ACC112 (cell line): ENCODE results near the gene MPIG6B.

ENCODE experiments used
- H2AFZ ChIP-seq: fragments of 200-600 bp; sonication (generic); one replicate; pipeline ENCODE4 v1.6.0; 2017; ENCODE audit warnings: antibody characterized with exemption, low read length; ENCODE audit not compliant: unreplicated experiment
- H3K27ac ChIP-seq: fragments of 200-600 bp; sonication (generic); 2 replicates; pipeline ENCODE4 v1.5.1; 2014; ENCODE audit warnings: low read depth, mild to moderate bottlenecking, antibody characterized with exemption, low read length, moderate library complexity
- H3K27me3 ChIP-seq: fragments of 200-600 bp; sonication (generic); 2 replicates; pipeline ENCODE4 v1.6.1; 2014; ENCODE audit warnings: mild to moderate bottlenecking, antibody characterized with exemption, low read length, moderate library complexity, mixed read lengths; ENCODE audit not compliant: insufficient read depth
- H3K36me3 ChIP-seq: fragments of 200-600 bp; sonication (generic); 2 replicates; pipeline ENCODE4 v1.6.1; 2016; ENCODE audit warnings: mild to moderate bottlenecking, antibody characterized with exemption, low read length, moderate library complexity, mixed read lengths; ENCODE audit not compliant: insufficient read depth
- H3K4me1 ChIP-seq: fragments of 200-600 bp; sonication (generic); one replicate; pipeline ENCODE4 v1.6.1; 2016; ENCODE audit warnings: low read length, mixed read lengths; ENCODE audit not compliant: insufficient read depth, unreplicated experiment, control insufficient read depth
- H3K4me3 ChIP-seq: fragments of 200-600 bp; sonication (generic); 2 replicates; pipeline ENCODE4 v1.5.1; 2014; ENCODE audit warnings: mild to moderate bottlenecking, low read depth, low read length
- H3K79me2 ChIP-seq: fragments of 200-600 bp; sonication (generic); one replicate; pipeline ENCODE4 v1.6.0; 2016; ENCODE audit warnings: low read length; ENCODE audit not compliant: control insufficient read depth, unreplicated experiment, insufficient read depth

MPIG6B gene

DNA sequence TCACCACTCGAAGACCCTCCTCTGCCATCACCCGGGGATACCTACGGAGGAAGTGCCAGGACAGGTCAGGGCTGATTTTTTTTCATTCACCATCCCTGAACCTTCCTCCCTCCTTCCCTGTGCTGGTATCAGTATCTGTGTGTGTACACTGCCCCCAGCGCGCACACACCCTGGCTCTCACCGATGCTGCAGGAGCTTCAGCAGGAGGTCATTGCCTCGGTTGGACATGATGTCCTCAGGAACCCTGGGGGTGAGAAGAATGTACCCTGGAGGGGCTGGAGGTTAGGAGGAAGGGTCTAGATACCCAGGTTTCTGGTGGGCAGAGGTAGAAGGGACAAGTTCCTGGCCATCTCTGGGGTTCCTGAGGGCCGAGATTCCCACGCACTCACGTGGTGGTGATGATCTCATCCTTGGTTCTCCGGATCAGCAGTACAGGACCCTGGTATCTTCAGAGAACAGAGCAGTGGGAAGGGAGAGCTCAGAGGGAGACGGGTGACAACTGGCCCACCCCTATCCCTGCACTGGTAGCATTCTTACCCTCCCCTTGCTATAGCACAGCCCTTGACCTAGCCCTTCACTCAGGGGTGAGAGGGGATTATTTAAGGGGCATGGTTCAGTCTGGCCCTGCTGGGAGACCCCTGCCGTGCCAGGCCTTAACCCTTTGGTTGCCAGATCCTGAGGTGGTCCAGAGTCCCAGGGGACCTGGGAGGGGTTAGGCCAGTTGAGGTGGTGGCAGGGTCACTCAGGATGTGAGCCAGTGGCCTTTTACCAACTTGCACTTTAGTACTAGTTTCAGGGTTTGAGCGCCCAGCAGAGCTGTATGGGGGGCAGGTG, 35.1 kb upstream of the MPIG6B start:
- H2AFZ ChIP-seq = no peak overlapping the region
- no peaks in the 10 kb centered on the region for H3K27me3 ChIP-seq
- no peaks in the 10 kb centered on the region for H3K4me1 ChIP-seq
- no peak overlapping the region for H3K4me3 ChIP-seq
- H3K27ac ChIP-seq = no peak overlapping the region
- peaks cover 4% of the 10 kb centered on the region; the same call in 1 of the 2 replicates for H3K36me3 ChIP-seq
- no peaks in the 10 kb centered on the region for H3K79me2 ChIP-seq

GRCh38 chr6:31689249-31690110, 33.7 kb upstream of the MPIG6B start:
- Histone ChIP-seq H3K27ac (no peak overlapping the region), H3K4me3 (no peak overlapping the region), H3K4me1 (no peaks in the 10 kb centered on the region), H2AFZ (no peak overlapping the region), H3K36me3 (peaks cover 4% of the 10 kb centered on the region; the same call in 1 of the 2 replicates), H3K79me2 (no peaks in the 10 kb centered on the region), H3K27me3 (no peaks in the 10 kb centered on the region)

GRCh38 chr6:31690231-31691077, 32.7 kb upstream of the MPIG6B start:
- no peaks in the 10 kb centered on the region for H3K79me2 ChIP-seq
- no peak overlapping the region for H2AFZ ChIP-seq
- no peaks in the 10 kb centered on the region for H3K27me3 ChIP-seq
- no peaks in the 10 kb centered on the region for H3K4me1 ChIP-seq
- H3K36me3 ChIP-seq = peaks cover 4% of the 10 kb centered on the region; the same call in 1 of the 2 replicates
- no peak overlapping the region for H3K4me3 ChIP-seq
- no peak overlapping the region for H3K27ac ChIP-seq

GRCh38 chr6:31691078-31691463, 32.1 kb upstream of the MPIG6B start:
- H3K27ac ChIP-seq = no peak overlapping the region
- H3K79me2 ChIP-seq = no peaks in the 10 kb centered on the region
- H3K4me1 ChIP-seq = no peaks in the 10 kb centered on the region
- H2AFZ ChIP-seq = no peak overlapping the region
- no peak overlapping the region for H3K4me3 ChIP-seq
- no peaks in the 10 kb centered on the region for H3K27me3 ChIP-seq
- peaks cover 4% of the 10 kb centered on the region; the same call in 1 of the 2 replicates for H3K36me3 ChIP-seq

- no peaks in the 10 kb centered on the region for H3K4me1 ChIP-seq
- peaks cover 4% of the 10 kb centered on the region; the same call in 1 of the 2 replicates for H3K36me3 ChIP-seq
- H3K27ac ChIP-seq = no peak overlapping the region
- no peaks in the 10 kb centered on the region for H3K79me2 ChIP-seq
- no peak overlapping the region for H2AFZ ChIP-seq
- no peak overlapping the region for H3K4me3 ChIP-seq
- H3K27me3 ChIP-seq = no peaks in the 10 kb centered on the region
These were observed 31.5 kb upstream of the MPIG6B start for GRCh38 chr6:31691564-31692108.

GRCh38 chr6:31692353-31692752, 30.8 kb upstream of the MPIG6B start:
- Histone ChIP-seq H3K4me3 (no peak overlapping the region), H3K27ac (no peak overlapping the region), H3K27me3 (no peaks in the 10 kb centered on the region), H3K4me1 (no peaks in the 10 kb centered on the region), H3K36me3 (peaks cover 4% of the 10 kb centered on the region; the same call in 1 of the 2 replicates), H3K79me2 (no peaks in the 10 kb centered on the region), H2AFZ (no peak overlapping the region)

DNA sequence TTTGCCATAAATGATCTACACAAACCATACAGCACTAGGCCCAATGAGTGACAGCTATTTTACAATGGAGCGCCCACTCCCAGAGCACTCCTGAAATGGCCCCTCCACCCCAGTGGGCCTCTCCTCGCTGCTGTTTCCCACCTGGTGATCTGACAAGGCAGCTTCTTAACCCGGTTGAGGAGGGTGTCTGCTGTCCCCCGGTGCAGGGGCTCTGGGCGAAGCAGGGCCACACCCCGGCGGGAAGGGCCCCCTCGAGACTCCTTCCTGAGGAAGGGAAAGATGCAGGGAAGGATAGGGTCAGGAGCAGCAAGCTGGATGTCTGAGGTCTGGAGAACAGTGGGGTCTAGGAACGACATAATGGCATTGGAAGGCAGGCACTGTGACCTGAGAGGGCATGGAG, 30.3 kb upstream of the MPIG6B start:
- Histone ChIP-seq H2AFZ (no peak overlapping the region), H3K79me2 (no peaks in the 10 kb centered on the region), H3K27ac (no peak overlapping the region), H3K36me3 (peaks cover 4% of the 10 kb centered on the region; the same call in 1 of the 2 replicates), H3K4me1 (peaks cover 4% of the 10 kb centered on the region), H3K4me3 (no peak overlapping the region), H3K27me3 (no peaks in the 10 kb centered on the region)

DNA sequence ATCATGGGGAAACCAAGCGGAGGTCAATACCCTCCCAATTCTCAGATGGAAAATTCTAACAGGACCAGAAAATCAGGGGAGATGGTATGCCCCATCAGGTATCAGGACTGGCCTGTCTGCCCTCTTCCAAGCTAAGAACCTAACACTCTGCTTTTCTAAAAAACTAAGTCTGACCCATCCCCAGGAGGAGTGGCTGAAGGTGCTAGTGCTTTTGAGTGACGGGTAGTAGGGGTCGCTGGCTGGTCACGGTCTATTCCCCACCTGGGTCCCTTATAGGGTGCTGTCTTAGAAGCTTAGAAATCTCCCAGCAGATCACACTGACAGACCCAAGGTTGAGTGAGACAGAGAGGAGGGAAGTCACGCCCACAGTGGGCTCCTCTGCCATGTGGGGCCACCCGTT, 29.6 kb upstream of the MPIG6B start:
- Histone ChIP-seq H3K27me3 (no peaks in the 10 kb centered on the region), H3K4me1 (peaks cover 7% of the 10 kb centered on the region), H3K4me3 (no peak overlapping the region), H3K27ac (no peak overlapping the region), H3K79me2 (no peaks in the 10 kb centered on the region), H2AFZ (no peak overlapping the region), H3K36me3 (peaks cover 4% of the 10 kb centered on the region; the same call in 1 of the 2 replicates)

DNA sequence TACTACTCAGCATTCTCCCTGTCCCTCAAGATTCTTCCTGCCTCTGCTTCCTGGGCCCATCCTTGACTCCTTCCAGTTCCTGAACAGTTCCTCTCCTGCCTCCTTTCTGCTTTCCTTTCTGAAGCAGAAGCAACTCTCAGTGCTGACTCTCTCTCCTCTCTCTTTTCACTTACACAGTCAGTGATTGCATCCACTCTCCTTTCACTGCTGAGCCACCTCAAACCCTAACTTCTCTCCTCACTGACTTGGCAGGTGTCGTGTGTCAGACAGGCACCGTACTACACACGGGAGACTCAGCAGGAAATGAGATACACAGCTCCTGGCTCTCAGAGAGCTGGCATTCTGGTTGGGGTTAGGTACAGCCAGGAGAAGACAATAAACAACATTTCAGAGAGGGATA, 25.6 kb upstream of the MPIG6B start:
- H3K4me1 ChIP-seq = peaks cover 17% of the 10 kb centered on the region
- H2AFZ ChIP-seq = no peak overlapping the region
- no peak overlapping the region for H3K4me3 ChIP-seq
- H3K27ac ChIP-seq = peak overlapping the region; percentile 2; the same call in 1 of the 2 replicates
- no peaks in the 10 kb centered on the region for H3K27me3 ChIP-seq
- peaks cover 19% of the 10 kb centered on the region for H3K79me2 ChIP-seq
- H3K36me3 ChIP-seq = peaks cover 6% of the 10 kb centered on the region; the same call in 1 of the 2 replicates
